Measurements from ENCODE around the gene SAP30BP.

DNA sequence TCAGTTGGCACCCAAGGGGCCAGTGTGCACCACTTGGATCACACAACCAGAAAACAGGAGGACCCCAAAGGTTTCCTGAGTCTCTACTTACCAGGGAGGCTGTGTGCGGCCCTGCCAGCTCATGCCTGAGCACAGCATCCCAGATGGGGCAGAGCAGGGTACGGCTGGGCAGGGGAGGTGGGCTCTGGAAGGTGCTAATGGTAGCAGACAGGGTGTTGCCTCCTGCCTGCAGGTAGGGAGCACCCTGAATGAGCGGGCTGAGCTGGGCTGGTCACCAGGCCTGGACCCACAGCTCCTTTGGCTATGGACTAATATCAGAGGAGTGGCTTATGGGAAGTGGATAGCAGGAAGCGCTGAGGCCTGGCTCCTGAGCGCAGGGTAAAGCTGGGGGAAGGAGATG, 14.8 kb upstream of the SAP30BP start:
- no peak for TF ChIP-seq POLR2A (IDR thresholded peaks at IDR 0.05)
- TF ChIP-seq, protein P1, sequence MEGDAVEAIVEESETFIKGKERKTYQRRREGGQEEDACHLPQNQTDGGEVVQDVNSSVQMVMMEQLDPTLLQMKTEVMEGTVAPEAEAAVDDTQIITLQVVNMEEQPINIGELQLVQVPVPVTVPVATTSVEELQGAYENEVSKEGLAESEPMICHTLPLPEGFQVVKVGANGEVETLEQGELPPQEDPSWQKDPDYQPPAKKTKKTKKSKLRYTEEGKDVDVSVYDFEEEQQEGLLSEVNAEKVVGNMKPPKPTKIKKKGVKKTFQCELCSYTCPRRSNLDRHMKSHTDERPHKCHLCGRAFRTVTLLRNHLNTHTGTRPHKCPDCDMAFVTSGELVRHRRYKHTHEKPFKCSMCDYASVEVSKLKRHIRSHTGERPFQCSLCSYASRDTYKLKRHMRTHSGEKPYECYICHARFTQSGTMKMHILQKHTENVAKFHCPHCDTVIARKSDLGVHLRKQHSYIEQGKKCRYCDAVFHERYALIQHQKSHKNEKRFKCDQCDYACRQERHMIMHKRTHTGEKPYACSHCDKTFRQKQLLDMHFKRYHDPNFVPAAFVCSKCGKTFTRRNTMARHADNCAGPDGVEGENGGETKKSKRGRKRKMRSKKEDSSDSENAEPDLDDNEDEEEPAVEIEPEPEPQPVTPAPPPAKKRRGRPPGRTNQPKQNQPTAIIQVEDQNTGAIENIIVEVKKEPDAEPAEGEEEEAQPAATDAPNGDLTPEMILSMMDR (IDR thresholded peaks at IDR 0.05): no peak

Data from body of pancreas (tissue), 4 donors.